ENCODE results near the gene DOP1A.
"Not testable (repeated sequence)": the region's sequence is repeated elsewhere in the genome, so short reads cannot be mapped to it uniquely, and the experiment has no call there.

Gene DOP1A

GRCh38 chr6:83169511-83169910, 102.0 kb downstream of the DOP1A start:
- Histone ChIP-seq H3K27ac (ENCODE audit: insufficient read depth, low read depth, low read length, poor library complexity, severe bottlenecking) (no peak overlapping the region), H3K4me1 (ENCODE audit: control insufficient read depth, insufficient read depth, low read length) (no peaks in the 10 kb centered on the region), H3K4me3 (ENCODE audit: insufficient read depth, low read depth, low read length) (no peak overlapping the region), H3K27me3 (ENCODE audit: control insufficient read depth, insufficient read depth, low read length, poor library complexity, severe bottlenecking) (no peaks in the 10 kb centered on the region), H3K36me3 (ENCODE audit: control insufficient read depth, insufficient read depth, low read length) (peaks cover 45% of the 10 kb centered on the region), H3K9me3 (ENCODE audit: control insufficient read depth, low read length) (no peaks in the 10 kb centered on the region)
- 93 to 100% methylated on average over 1 of the region's 1 CpG for WGBS, 2 experiments

- H3K27me3 ChIP-seq (ENCODE audit: control insufficient read depth, insufficient read depth, low read length, poor library complexity, severe bottlenecking) = no peaks in the 10 kb centered on the region
- H3K27ac ChIP-seq (ENCODE audit: insufficient read depth, low read depth, low read length, poor library complexity, severe bottlenecking) = no peak overlapping the region
- H3K36me3 ChIP-seq (ENCODE audit: control insufficient read depth, insufficient read depth, low read length) = peaks cover 24% of the 10 kb centered on the region
- 94 to 96% methylated on average over 4 of the region's 4 CpGs for WGBS, 2 experiments
- H3K4me1 ChIP-seq (ENCODE audit: control insufficient read depth, insufficient read depth, low read length) = no peaks in the 10 kb centered on the region
- H3K9me3 ChIP-seq (ENCODE audit: control insufficient read depth, low read length) = no peaks in the 10 kb centered on the region
- H3K4me3 ChIP-seq (ENCODE audit: insufficient read depth, low read depth, low read length) = no peak overlapping the region
Observed at GRCh38 chr6:83176246-83176645, 108.8 kb downstream of the DOP1A start.

- Histone ChIP-seq H3K36me3 (ENCODE audit: control insufficient read depth, insufficient read depth, low read length) (peaks cover 20% of the 10 kb centered on the region), H3K4me3 (ENCODE audit: insufficient read depth, low read depth, low read length) (no peak overlapping the region), H3K27ac (ENCODE audit: insufficient read depth, low read depth, low read length, poor library complexity, severe bottlenecking) (no peak overlapping the region), H3K4me1 (ENCODE audit: control insufficient read depth, insufficient read depth, low read length) (no peaks in the 10 kb centered on the region), H3K27me3 (ENCODE audit: control insufficient read depth, insufficient read depth, low read length, poor library complexity, severe bottlenecking) (no peaks in the 10 kb centered on the region), H3K9me3 (ENCODE audit: control insufficient read depth, low read length) (no peaks in the 10 kb centered on the region)
Observed at GRCh38 chr6:83180426-83180950, 113.0 kb downstream of the DOP1A start.

- Histone ChIP-seq H3K4me1 (ENCODE audit: control insufficient read depth, insufficient read depth, low read length) (no peaks in the 10 kb centered on the region), H3K36me3 (ENCODE audit: control insufficient read depth, insufficient read depth, low read length) (peaks cover 25% of the 10 kb centered on the region), H3K27me3 (ENCODE audit: control insufficient read depth, insufficient read depth, low read length, poor library complexity, severe bottlenecking) (no peaks in the 10 kb centered on the region), H3K27ac (ENCODE audit: insufficient read depth, low read depth, low read length, poor library complexity, severe bottlenecking) (no peak overlapping the region), H3K9me3 (ENCODE audit: control insufficient read depth, low read length) (no peaks in the 10 kb centered on the region), H3K4me3 (ENCODE audit: insufficient read depth, low read depth, low read length) (no peak overlapping the region)
- 88 to 100% methylated on average over 1 of the region's 1 CpG for WGBS, 2 experiments
Observed at GRCh38 chr6:83182114-83182513, 114.6 kb downstream of the DOP1A start.

DNA sequence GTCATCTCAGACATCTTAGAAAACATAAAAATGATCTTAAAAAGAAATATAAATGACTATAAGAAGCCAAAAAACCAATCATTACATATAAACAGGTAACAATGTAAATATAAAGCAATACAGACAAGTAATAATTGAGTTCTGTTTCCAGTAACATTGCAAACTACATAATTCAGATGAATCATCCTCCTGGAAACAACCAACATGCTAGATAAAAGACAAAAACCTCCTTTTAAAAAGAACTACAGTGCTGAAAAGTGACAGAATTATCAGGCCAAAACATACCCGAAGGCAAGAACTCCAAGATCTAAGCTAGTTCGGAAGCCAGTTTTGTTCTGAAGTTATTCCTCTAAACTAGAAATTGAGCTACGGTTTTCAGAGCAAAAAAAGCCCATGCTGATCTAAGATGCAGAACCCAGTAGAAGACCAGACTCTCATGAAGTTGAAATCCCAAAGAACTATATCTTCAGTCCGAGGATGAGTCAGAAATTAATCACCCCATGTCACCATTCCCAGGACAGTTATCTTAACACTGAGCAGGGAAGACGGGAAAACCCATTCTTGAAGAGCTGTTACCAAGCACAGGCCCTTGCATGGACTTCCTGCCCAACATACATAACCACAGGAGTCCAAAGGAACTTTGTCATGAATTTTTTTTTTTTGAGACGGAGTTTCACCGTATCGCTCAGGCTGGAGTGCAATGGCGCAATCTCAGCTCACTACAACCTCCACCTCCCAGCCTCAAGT, 115.8 kb downstream of the DOP1A start:
- Histone ChIP-seq H3K4me3 (ENCODE audit: insufficient read depth, low read depth, low read length) (no peak overlapping the region), H3K9me3 (ENCODE audit: control insufficient read depth, low read length) (no peaks in the 10 kb centered on the region), H3K27ac (ENCODE audit: insufficient read depth, low read depth, low read length, poor library complexity, severe bottlenecking) (no peak overlapping the region), H3K4me1 (ENCODE audit: control insufficient read depth, insufficient read depth, low read length) (no peaks in the 10 kb centered on the region), H3K36me3 (ENCODE audit: control insufficient read depth, insufficient read depth, low read length) (peaks cover 25% of the 10 kb centered on the region), H3K27me3 (ENCODE audit: control insufficient read depth, insufficient read depth, low read length, poor library complexity, severe bottlenecking) (no peaks in the 10 kb centered on the region)
- 87% methylated on average over 9 of the region's 9 CpGs for WGBS, 2 experiments

GRCh38 chr6:83185096-83185495, 117.6 kb downstream of the DOP1A start:
- Histone ChIP-seq H3K36me3 (ENCODE audit: control insufficient read depth, insufficient read depth, low read length) (peaks cover 18% of the 10 kb centered on the region), H3K4me1 (ENCODE audit: control insufficient read depth, insufficient read depth, low read length) (no peaks in the 10 kb centered on the region), H3K9me3 (ENCODE audit: control insufficient read depth, low read length) (no peaks in the 10 kb centered on the region), H3K27me3 (ENCODE audit: control insufficient read depth, insufficient read depth, low read length, poor library complexity, severe bottlenecking) (no peaks in the 10 kb centered on the region), H3K4me3 (ENCODE audit: insufficient read depth, low read depth, low read length) (no peak overlapping the region), H3K27ac (ENCODE audit: insufficient read depth, low read depth, low read length, poor library complexity, severe bottlenecking) (no peak overlapping the region)
- 88 to 99% methylated on average over 2 of the region's 2 CpGs for WGBS, 2 experiments

DNA sequence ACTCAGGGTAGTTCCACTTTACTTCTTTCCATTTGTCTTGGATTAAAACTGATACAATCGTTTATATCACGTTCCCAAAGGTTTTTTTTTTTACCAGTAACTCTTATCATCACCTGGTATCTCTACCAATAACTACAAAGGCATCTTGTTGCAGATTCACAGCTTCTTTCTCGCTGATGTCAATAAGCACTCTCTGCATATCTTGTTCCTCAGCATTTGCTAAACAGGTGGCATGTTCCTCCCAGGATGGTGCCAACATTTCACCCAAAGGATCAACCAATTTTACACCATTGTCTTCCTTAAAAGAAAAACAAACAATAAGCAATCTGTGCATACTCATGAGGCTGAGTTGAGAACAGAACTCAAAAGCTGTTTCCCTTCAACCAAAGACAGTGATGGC, 121.0 kb downstream of the DOP1A start:
- Histone ChIP-seq H3K4me1 (ENCODE audit: control insufficient read depth, insufficient read depth, low read length) (no peaks in the 10 kb centered on the region), H3K4me3 (ENCODE audit: insufficient read depth, low read depth, low read length) (no peak overlapping the region), H3K27ac (ENCODE audit: insufficient read depth, low read depth, low read length, poor library complexity, severe bottlenecking) (no peak overlapping the region), H3K9me3 (ENCODE audit: control insufficient read depth, low read length) (no peaks in the 10 kb centered on the region), H3K36me3 (ENCODE audit: control insufficient read depth, insufficient read depth, low read length) (peaks cover 6% of the 10 kb centered on the region), H3K27me3 (ENCODE audit: control insufficient read depth, insufficient read depth, low read length, poor library complexity, severe bottlenecking) (no peaks in the 10 kb centered on the region)
- WGBS, 2 experiments = 90 to 91% methylated on average over 3 of the region's 3 CpGs

GRCh38 chr6:83190626-83191025, 123.2 kb downstream of the DOP1A start:
- H3K27ac ChIP-seq (ENCODE audit: insufficient read depth, low read depth, low read length, poor library complexity, severe bottlenecking) = no peak overlapping the region
- no peaks in the 10 kb centered on the region for H3K27me3 ChIP-seq (ENCODE audit: control insufficient read depth, insufficient read depth, low read length, poor library complexity, severe bottlenecking)
- 95 to 96% methylated on average over 6 of the region's 6 CpGs for WGBS, 2 experiments
- peaks cover 7% of the 10 kb centered on the region for H3K36me3 ChIP-seq (ENCODE audit: control insufficient read depth, insufficient read depth, low read length)
- peaks cover 2% of the 10 kb centered on the region for H3K4me1 ChIP-seq (ENCODE audit: control insufficient read depth, insufficient read depth, low read length)
- no peaks in the 10 kb centered on the region for H3K9me3 ChIP-seq (ENCODE audit: control insufficient read depth, low read length)
- H3K4me3 ChIP-seq (ENCODE audit: insufficient read depth, low read depth, low read length) = no peak overlapping the region

DNA sequence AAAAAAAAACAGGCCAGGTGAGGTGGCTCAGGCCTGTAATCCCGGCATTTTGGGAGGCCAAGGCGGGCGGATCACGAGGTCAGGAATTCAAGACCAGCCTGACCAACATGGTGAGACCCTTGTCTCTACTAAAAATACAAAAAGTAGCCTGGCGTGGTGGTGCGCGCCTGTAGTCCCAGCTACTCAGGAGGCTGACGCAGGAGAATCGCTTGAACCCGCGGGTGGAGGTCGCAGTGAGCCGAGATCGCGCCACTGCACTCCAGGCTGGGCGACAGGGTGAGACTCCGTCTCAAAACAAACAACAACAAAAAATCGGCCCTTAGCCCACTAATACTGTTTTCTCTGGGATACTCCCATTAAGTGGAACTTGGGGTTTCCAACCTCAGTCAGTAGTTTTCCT, 124.5 kb downstream of the DOP1A start:
- not testable (repeated sequence) for H3K9me3 ChIP-seq (ENCODE audit: control insufficient read depth, low read length); H3K4me1 ChIP-seq (ENCODE audit: control insufficient read depth, insufficient read depth, low read length); H3K27ac ChIP-seq (ENCODE audit: insufficient read depth, low read depth, low read length, poor library complexity, severe bottlenecking); H3K27me3 ChIP-seq (ENCODE audit: control insufficient read depth, insufficient read depth, low read length, poor library complexity, severe bottlenecking)
- WGBS, 2 experiments = 84 to 88% methylated on average over 18 of the region's 18 CpGs
- peaks cover 14% of the 10 kb centered on the region for H3K36me3 ChIP-seq (ENCODE audit: control insufficient read depth, insufficient read depth, low read length)
- H3K4me3 ChIP-seq (ENCODE audit: insufficient read depth, low read depth, low read length) = peak overlapping the region; percentile 93

GRCh38 chr6:83192456-83192855, 125.0 kb downstream of the DOP1A start:
- Histone ChIP-seq H3K4me1 (ENCODE audit: control insufficient read depth, insufficient read depth, low read length) (peaks cover 2% of the 10 kb centered on the region), H3K9me3 (ENCODE audit: control insufficient read depth, low read length) (no peaks in the 10 kb centered on the region), H3K27ac (ENCODE audit: insufficient read depth, low read depth, low read length, poor library complexity, severe bottlenecking) (no peak overlapping the region), H3K36me3 (ENCODE audit: control insufficient read depth, insufficient read depth, low read length) (peaks cover 14% of the 10 kb centered on the region), H3K27me3 (ENCODE audit: control insufficient read depth, insufficient read depth, low read length, poor library complexity, severe bottlenecking) (no peaks in the 10 kb centered on the region), H3K4me3 (ENCODE audit: insufficient read depth, low read depth, low read length) (peak overlapping the region; percentile 93)
- 0 to 1% methylated on average over 4 of the region's 4 CpGs for whole genome bisulfite sequencing, 2 experiments
